CD14-positive monocyte (primary cell): ENCODE data around the gene ANTXR1. TPM values are rescaled to one million over a fixed set of nuclear protein-coding genes. Genes with fewer than 3 reads are reported as not detected.

ENCODE experiments used
- DNase-seq, 3 donors: peaks; one replicate each; pipeline ENCODE4 v3.0.0-alpha.2; 2011 to 2022
- H2AFZ ChIP-seq: 2 replicates; pipeline ENCODE4 v1.6.0; 2012; ENCODE audit warnings: mild to moderate bottlenecking, low read depth, low read length, inconsistent platforms; ENCODE audit not compliant: insufficient read depth, poor library complexity, severe bottlenecking
- H3K27ac ChIP-seq, 2 donors: 1 replicate in 1 of 2; 2 replicates in 1 of 2; pipeline ENCODE4 v1.5.1; 2012 to 2013; ENCODE audit warnings: low read length in 2 of 2, control low read depth in 1 of 2, inconsistent platforms in 1 of 2, low read depth in 1 of 2, mild to moderate bottlenecking in 1 of 2
- H3K27me3 ChIP-seq, 2 donors: one replicate each; pipeline versions ENCODE4 v1.6.0 to v1.6.1; 2011 to 2013; ENCODE audit warnings: low read length in 2 of 2; ENCODE audit not compliant: control insufficient read depth in 2 of 2, insufficient read depth in 2 of 2
- H3K36me3 ChIP-seq, 2 donors: replicated peaks in 1 of 2; 1 replicate in 1 of 2; 2 replicates in 1 of 2; pipeline versions ENCODE4 v1.5.1 to v1.6.1; 2012 to 2013; ENCODE audit warnings: low read length in 2 of 2, control low read depth in 1 of 2, inconsistent platforms in 1 of 2, mild to moderate bottlenecking in 1 of 2; ENCODE audit not compliant: insufficient read depth in 2 of 2, control insufficient read depth in 1 of 2
- H3K4me1 ChIP-seq, 2 donors: 1 replicate in 1 of 2; 2 replicates in 1 of 2; pipeline versions ENCODE4 v1.5.1 to v1.6.1; 2012 to 2013; ENCODE audit warnings: low read length in 2 of 2, control low read depth in 1 of 2, inconsistent platforms in 1 of 2, mild to moderate bottlenecking in 1 of 2, moderate library complexity in 1 of 2; ENCODE audit not compliant: insufficient read depth in 2 of 2, control insufficient read depth in 1 of 2
- H3K4me2 ChIP-seq: replicated peaks from 2 replicates; pipeline ENCODE3; 2012; ENCODE audit warnings: low read length, moderate library complexity, mild to moderate bottlenecking; ENCODE audit not compliant: poor library complexity, severe bottlenecking; ENCODE audit errors: extremely low read depth
- H3K4me3 ChIP-seq, 3 experiments: fragments of 200-600 bp in 1 of 3; sonication (generic) in 1 of 3; replicated peaks in 1 of 3; 1 replicate in 2 of 3; 2 replicates in 1 of 3; pipeline ENCODE4 v1.5.1; 2011 to 2013; ENCODE audit warnings: low read length in 3 of 3, mild to moderate bottlenecking in 3 of 3, control low read depth in 2 of 3, low read depth in 2 of 3, inconsistent platforms in 1 of 3, moderate library complexity in 1 of 3
- H3K79me2 ChIP-seq: 2 replicates; pipeline ENCODE4 v1.6.0; 2012; ENCODE audit warnings: mild to moderate bottlenecking, control low read depth, inconsistent platforms, low read length, moderate library complexity; ENCODE audit not compliant: insufficient read depth
- H3K9ac ChIP-seq: 2 replicates; pipeline ENCODE4 v1.6.0; 2017; ENCODE audit warnings: low read length, mild to moderate bottlenecking; ENCODE audit not compliant: insufficient read depth, poor library complexity, severe bottlenecking
- H3K9me3 ChIP-seq, 2 donors: replicated peaks in 1 of 2; 1 replicate in 1 of 2; 2 replicates in 1 of 2; pipeline versions ENCODE4 v1.5.1 to v1.6.1; 2012 to 2013; ENCODE audit warnings: low read length in 2 of 2, control low read depth in 1 of 2; ENCODE audit not compliant: control insufficient read depth in 1 of 2, insufficient read depth in 1 of 2
- H4K20me1 ChIP-seq: 2 replicates; pipeline ENCODE4 v1.6.0; 2012; ENCODE audit warnings: mild to moderate bottlenecking, low read length, control low read depth, moderate library complexity; ENCODE audit not compliant: insufficient read depth
- H3K27ac Mint-ChIP-seq, 7 donors: one replicate each; pipeline ENCODE4 v1.8.0; 2020; ENCODE audit warnings: mild to moderate bottlenecking in 7 of 7, mixed read lengths in 7 of 7, moderate library complexity in 6 of 7, inconsistent platforms in 2 of 7
- H3K27me3 Mint-ChIP-seq, 3 donors: one replicate each; pipeline ENCODE4 v1.8.0; 2021 to 2022; ENCODE audit warnings: low read depth in 3 of 3, mild to moderate bottlenecking in 3 of 3, mixed read lengths in 3 of 3, moderate library complexity in 3 of 3, inconsistent platforms in 1 of 3
- H3K36me3 Mint-ChIP-seq, 2 donors: one replicate each; pipeline ENCODE4 v1.8.0; 2020; ENCODE audit warnings: mixed read lengths in 2 of 2, inconsistent platforms in 1 of 2, mild to moderate bottlenecking in 1 of 2
- H3K4me1 Mint-ChIP-seq: one replicate; pipeline ENCODE4 v1.8.0; 2020; ENCODE audit warnings: mild to moderate bottlenecking, mixed read lengths
- H3K4me3 Mint-ChIP-seq, 2 donors: one replicate each; pipeline ENCODE4 v1.8.0; 2020; ENCODE audit warnings: mild to moderate bottlenecking in 2 of 2, mixed read lengths in 2 of 2, moderate library complexity in 1 of 2
- H3K9me3 Mint-ChIP-seq, 7 donors: one replicate each; pipeline ENCODE4 v1.8.0; 2020 to 2022; ENCODE audit warnings: mixed read lengths in 7 of 7, mild to moderate bottlenecking in 6 of 7, moderate library complexity in 6 of 7, inconsistent platforms in 2 of 7
- CTCF ChIP-seq: fragments of 200-600 bp; IDR thresholded peaks from one replicate; pipeline ENCODE4 v1.8.0; 2022; ENCODE audit warnings: antibody characterized with exemption, mild to moderate bottlenecking
- WGBS: methylation state at CpG from one replicate; pipeline ENCODE4 v1.1.5; 2013; ENCODE audit warnings: missing lambda C conversion rate; ENCODE audit not compliant: insufficient coverage; 5-methylcytosine and 5-hydroxymethylcytosine counted together
- intact Hi-C, 2 donors: fragments of 100-400 bp; cut with micrococcal nuclease; formaldehyde crosslinking; loops; one replicate each; pipeline versions ENCODE4 v1.15.0 to v1.15.1; 2023
- polyA plus RNA-seq, 3 donors: library from polyadenylated mRNA; depleted of rRNA in 1 of 3; unstranded in 2 of 3; stranded (reverse) in 1 of 3; fragments of 300-500 nt in 2 of 3; fragments of >200 nt in 1 of 3; fragmentation: Illumina TruSeq in 2 of 3; gene quantifications; 1 replicate in 2 of 3; 2 replicates in 1 of 3; pipeline ENCODE4 v1.2.3, GENCODE V29; 2012 to 2021

ANTXR1 gene
- polyA plus RNA-seq, 3 donors = not detected

- H3K36me3 Mint-ChIP-seq = no peaks in the 10 kb centered on the region
- WGBS = 100% methylated on average over 2 of the region's 6 CpGs
- no peaks in the 10 kb centered on the region for H4K20me1 ChIP-seq
- H3K27ac Mint-ChIP-seq = no peak overlapping the region
- H3K36me3 ChIP-seq = no peaks in the 10 kb centered on the region
- peaks cover 9 to 11% of the 10 kb centered on the region in 2 donors for H3K4me1 ChIP-seq
- intact Hi-C loops = loop anchor here in 1 of 2 donors (10.0 kb wide), 1 partner anchor 176 kb away; no protein-coding TSS in a partner anchor
- H3K4me3 Mint-ChIP-seq = no peak overlapping the region
- peaks cover 0 to 2% (median 0%) of the 10 kb centered on the region in 3 donors for H3K27me3 Mint-ChIP-seq
- H3K4me1 Mint-ChIP-seq = peaks cover 12% of the 10 kb centered on the region
- H3K9me3 ChIP-seq = no peaks in the 10 kb centered on the region
- no peak overlapping the region for H3K27ac ChIP-seq
- H3K79me2 ChIP-seq = no peaks in the 10 kb centered on the region
- no peak overlapping the region for H2AFZ ChIP-seq
- H3K9ac ChIP-seq = no peak overlapping the region
- TF ChIP-seq CTCF = no peak
- no peak for DNase-seq
- H3K4me3 ChIP-seq = no peak overlapping the region
- no peaks in the 10 kb centered on the region for H3K27me3 ChIP-seq
- peaks cover 0 to 5% (median 0%) of the 10 kb centered on the region in 7 donors for H3K9me3 Mint-ChIP-seq
- no peak overlapping the region for H3K4me2 ChIP-seq
Observed at GRCh38 chr2:69210385-69210784, 197.4 kb downstream of the ANTXR1 start.

- intact Hi-C loops = loop anchor here in 1 of 2 donors (10.0 kb wide), 1 partner anchor 176 kb away; no protein-coding TSS in a partner anchor
Observed at GRCh38 chr2:69211048-69211447, 198.1 kb downstream of the ANTXR1 start.

More at GRCh38 chr2:69211048-69211447, 198.1 kb downstream of the ANTXR1 start:
- Mint-ChIP-seq H3K4me3 (no peak overlapping the region), H3K9me3 (peaks cover 0 to 5% (median 0%) of the 10 kb centered on the region in 7 donors), H3K27ac (no peak overlapping the region), H3K36me3 (no peaks in the 10 kb centered on the region), H3K4me1 (peaks cover 12% of the 10 kb centered on the region), H3K27me3 (peaks cover 0 to 2% (median 0%) of the 10 kb centered on the region in 3 donors)
- H2AFZ ChIP-seq = no peak overlapping the region
- H3K36me3 ChIP-seq = no peaks in the 10 kb centered on the region
- H3K27me3 ChIP-seq = no peaks in the 10 kb centered on the region
- peaks cover 9 to 11% of the 10 kb centered on the region in 2 donors for H3K4me1 ChIP-seq
- no peaks in the 10 kb centered on the region for H3K9me3 ChIP-seq
- H3K4me3 ChIP-seq = no peak overlapping the region
- TF ChIP-seq CTCF = no peak
- H4K20me1 ChIP-seq = no peaks in the 10 kb centered on the region
- H3K4me2 ChIP-seq = no peak overlapping the region
- no peak overlapping the region for H3K9ac ChIP-seq
- 100% methylated on average over 3 of the region's 3 CpGs for WGBS
- H3K27ac ChIP-seq = no peak overlapping the region
- DNase-seq = no peak
- no peaks in the 10 kb centered on the region for H3K79me2 ChIP-seq
